ENCODE data around the gene DDAH1.

Gene DDAH1

GRCh38 chr1:85406887-85407533, 57.9 kb downstream of the DDAH1 start:
- H3K4me3 ChIP-seq (ENCODE audit: low read depth, low read length), result no peak overlapping the region
- in situ Hi-C loops (cut with HindIII; ENCODE audit: low sequenced_read_pairs), result no loop called here
- DNase-seq (ENCODE audit: low read depth), result peak; percentile 96
- TF ChIP-seq CTCF (IDR thresholded peaks at IDR 0.05; ENCODE audit: low read depth, low read length, missing control alignments), result no peak

- in situ Hi-C loops (cut with HindIII; ENCODE audit: low sequenced_read_pairs), result no loop called here
- no peak for DNase-seq (ENCODE audit: low read depth)
- no peak overlapping the region for H3K4me3 ChIP-seq (ENCODE audit: low read depth, low read length)
- no peak for TF ChIP-seq CTCF (IDR thresholded peaks at IDR 0.05; ENCODE audit: low read depth, low read length, missing control alignments)
Observed at GRCh38 chr1:85406081-85406480, 58.9 kb downstream of the DDAH1 start.

- TF ChIP-seq CTCF (IDR thresholded peaks at IDR 0.05; ENCODE audit: low read depth, low read length, missing control alignments), result no peak
- in situ Hi-C loops (cut with HindIII; ENCODE audit: low sequenced_read_pairs), result no loop called here
- DNase-seq (ENCODE audit: low read depth), result no peak
- no peak overlapping the region for H3K4me3 ChIP-seq (ENCODE audit: low read depth, low read length)
Observed at GRCh38 chr1:85404408-85404807, 60.6 kb downstream of the DDAH1 start.

- in situ Hi-C loops (cut with HindIII; ENCODE audit: low sequenced_read_pairs), result loop anchor here (5.0 kb wide), 1 partner anchor 81 kb away; no protein-coding TSS in a partner anchor
- peak; percentile 36 for DNase-seq (ENCODE audit: low read depth)
- no peak overlapping the region for H3K4me3 ChIP-seq (ENCODE audit: low read depth, low read length)
- peak; percentile 35 for TF ChIP-seq CTCF (IDR thresholded peaks at IDR 0.05; ENCODE audit: low read depth, low read length, missing control alignments)
Observed at GRCh38 chr1:85398391-85399064, 66.4 kb downstream of the DDAH1 start.

GRCh38 chr1:85397490-85398032, 67.4 kb downstream of the DDAH1 start:
- in situ Hi-C loops (cut with HindIII; ENCODE audit: low sequenced_read_pairs), result loop anchor here (5.0 kb wide), 1 partner anchor 80 kb away; no protein-coding TSS in a partner anchor
- TF ChIP-seq CTCF (IDR thresholded peaks at IDR 0.05; ENCODE audit: low read depth, low read length, missing control alignments), result no peak
- no peak for DNase-seq (ENCODE audit: low read depth)
- H3K4me3 ChIP-seq (ENCODE audit: low read depth, low read length), result no peak overlapping the region

- in situ Hi-C loops (cut with HindIII; ENCODE audit: low sequenced_read_pairs), result loop anchor here (5.0 kb wide), 1 partner anchor 79 kb away; no protein-coding TSS in a partner anchor
- TF ChIP-seq CTCF (IDR thresholded peaks at IDR 0.05; ENCODE audit: low read depth, low read length, missing control alignments), result no peak
Observed at GRCh38 chr1:85396194-85396593, 68.8 kb downstream of the DDAH1 start.

More at GRCh38 chr1:85396194-85396593, 68.8 kb downstream of the DDAH1 start:
- no peak for DNase-seq (ENCODE audit: low read depth)
- no peak overlapping the region for H3K4me3 ChIP-seq (ENCODE audit: low read depth, low read length)

Measured in astrocyte of the cerebellum (primary cell).